COLO668 (cell line): ENCODE data around the gene RILPL2.
A peak's percentile ranks its signal among the peaks of the same experiment; 100 is the strongest.
"Not testable (repeated sequence)": the region's sequence is repeated elsewhere in the genome, so short reads cannot be mapped to it uniquely, and the experiment has no call there.

Source experiments
- DNase-seq: peaks from one replicate; lab custom pipeline; 2025; ENCODE audit not compliant: unreplicated experiment; lab: John Stamatoyannopoulos, UW

RILPL2 gene

GRCh38 chr12:123384994-123385376 lies 51.5 kb downstream of the RILPL2 start:
- DNase-seq: no peak

GRCh38 chr12:123384318-123384993 lies 52.0 kb downstream of the RILPL2 start:
- peak; percentile 48 for DNase-seq

GRCh38 chr12:123382684-123383083 lies 53.8 kb downstream of the RILPL2 start:
- DNase-seq: no peak

GRCh38 chr12:123379391-123379790 lies 57.1 kb downstream of the RILPL2 start:
- DNase-seq: no peak

GRCh38 chr12:123372415-123372814 lies 64.1 kb downstream of the RILPL2 start:
- not testable (repeated sequence) for DNase-seq

- not testable (repeated sequence) for DNase-seq
Measured at GRCh38 chr12:123371667-123372368, 64.7 kb downstream of the RILPL2 start.

GRCh38 chr12:123369229-123369628 lies 67.3 kb downstream of the RILPL2 start:
- DNase-seq: no peak

GRCh38 chr12:123368431-123368830 lies 68.1 kb downstream of the RILPL2 start:
- DNase-seq: not testable (repeated sequence)

- DNase-seq: no peak
Measured at GRCh38 chr12:123367511-123367910, 69.0 kb downstream of the RILPL2 start.
